IPS DF 19.7 (cell line): ENCODE measurements around the gene CLN5.
A peak's percentile ranks its signal among the peaks of the same experiment; 100 is the strongest.
"Not testable (repeated sequence)": the region's sequence is repeated elsewhere in the genome, so short reads cannot be mapped to it uniquely, and the experiment has no call there.

ENCODE experiments used
- DNase-seq: peaks from one replicate; pipeline ENCODE4 v3.0.0-alpha.2; 2013; ENCODE audit warnings: low read depth, low spot score

CLN5 gene

DNA sequence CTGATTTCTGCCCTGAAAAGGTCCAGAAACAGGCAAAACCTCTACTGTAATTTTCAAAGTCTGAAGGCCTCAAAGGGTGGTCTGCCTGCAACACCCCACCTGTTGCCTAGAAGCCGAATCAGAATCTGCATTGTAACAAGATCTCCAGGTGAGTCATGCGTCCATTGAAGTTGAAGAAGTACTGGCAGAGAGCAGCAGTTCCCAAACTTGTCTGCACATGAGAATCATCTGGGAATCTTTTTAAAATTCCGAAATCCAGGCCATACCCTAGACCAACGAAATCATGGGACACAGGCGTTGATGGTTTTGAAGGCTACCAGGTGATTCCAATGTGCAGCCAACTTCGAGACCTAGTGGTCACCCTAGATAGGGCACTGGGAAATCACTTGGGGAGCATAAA, 16.0 kb upstream of the CLN5 start:
- no peak for DNase-seq

DNA sequence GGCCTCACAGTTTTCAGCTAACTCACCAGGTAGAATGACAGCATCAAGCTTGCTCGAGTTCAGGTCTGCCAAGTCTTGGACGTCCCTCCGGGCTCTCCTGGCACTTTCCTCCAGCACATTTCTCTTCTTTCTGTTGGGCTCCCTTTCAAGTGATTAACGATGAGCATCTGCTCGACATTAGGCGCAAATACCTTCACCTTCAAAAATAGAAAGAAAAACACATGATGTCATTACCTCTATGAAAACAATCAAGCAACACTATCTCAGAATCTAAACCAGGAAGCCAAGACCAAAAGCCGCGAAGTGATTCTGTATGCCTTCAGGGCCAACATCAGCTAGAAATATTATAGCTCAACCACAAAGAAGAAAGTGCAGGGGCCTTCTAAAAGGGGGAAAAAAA, 15.4 kb upstream of the CLN5 start:
- DNase-seq: no peak

DNA sequence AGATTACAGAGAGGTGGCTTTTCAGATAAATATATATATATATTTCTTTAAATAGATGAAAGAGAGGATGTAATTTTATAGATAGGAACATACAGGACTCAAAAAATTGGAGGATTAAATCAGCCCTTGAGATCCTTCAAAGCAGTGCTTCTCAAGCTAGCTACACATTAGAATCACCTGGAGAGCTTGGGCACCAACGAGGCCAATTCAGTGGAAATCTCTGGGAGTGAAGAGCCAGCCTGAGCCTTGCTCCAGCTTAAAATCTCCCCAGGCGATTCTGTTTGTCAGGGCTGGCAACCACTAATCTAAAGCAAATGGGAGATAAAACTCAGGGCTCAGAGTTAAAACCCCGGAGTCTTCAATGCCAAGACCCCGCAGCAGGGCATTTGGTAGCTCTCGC, 15.0 kb upstream of the CLN5 start:
- DNase-seq: no peak

DNA sequence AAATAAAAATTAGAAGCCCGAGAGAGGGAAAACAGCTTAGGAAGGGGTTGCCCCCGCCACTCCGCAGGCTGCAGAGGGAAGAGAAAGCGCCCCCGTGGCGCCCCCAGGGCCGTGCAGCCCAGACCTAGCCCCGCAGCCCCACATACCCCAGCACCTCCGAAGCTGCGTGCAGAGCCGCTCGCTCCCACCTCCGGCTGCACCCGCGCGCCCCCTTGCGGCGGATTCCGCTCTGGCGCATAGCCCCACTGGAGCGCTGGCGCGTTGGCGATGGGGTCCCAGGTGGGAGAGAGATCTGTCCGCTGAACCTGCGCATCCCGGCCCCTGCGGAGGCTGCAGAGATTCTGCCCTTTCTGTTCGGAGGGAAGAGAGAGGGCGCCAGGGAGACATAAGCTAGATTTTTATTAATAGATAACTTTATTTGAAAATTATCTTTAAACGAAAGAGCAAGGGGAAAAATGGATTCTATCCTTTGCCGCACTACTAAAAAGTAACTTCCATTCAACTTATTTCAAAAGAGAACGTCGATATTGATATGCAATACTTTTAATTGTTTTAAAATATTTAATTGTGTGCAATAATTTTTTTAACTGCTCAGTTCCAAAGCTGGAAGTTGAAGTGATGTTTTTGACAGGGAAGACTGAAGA, 11.7 kb upstream of the CLN5 start:
- peak; percentile 33 for DNase-seq

DNA sequence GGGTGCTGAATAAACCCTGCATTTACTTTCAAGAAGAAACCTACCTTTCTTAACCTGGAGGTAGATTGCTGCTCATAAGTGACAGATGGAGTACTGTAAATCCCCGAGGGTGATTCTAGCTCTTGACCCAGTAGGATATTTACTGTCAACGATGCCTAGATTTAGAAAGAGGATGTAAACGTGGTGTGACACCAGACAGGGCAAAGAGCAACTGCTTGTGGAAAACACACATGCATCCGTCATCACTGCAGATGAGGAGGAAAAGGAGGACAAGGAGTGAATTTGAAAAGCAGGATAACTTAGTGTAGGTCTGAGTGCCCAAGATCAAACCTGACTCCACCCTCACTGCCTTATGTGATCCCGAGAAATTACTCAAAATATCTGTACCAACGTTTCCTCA, 9.8 kb upstream of the CLN5 start:
- no peak for DNase-seq

DNA sequence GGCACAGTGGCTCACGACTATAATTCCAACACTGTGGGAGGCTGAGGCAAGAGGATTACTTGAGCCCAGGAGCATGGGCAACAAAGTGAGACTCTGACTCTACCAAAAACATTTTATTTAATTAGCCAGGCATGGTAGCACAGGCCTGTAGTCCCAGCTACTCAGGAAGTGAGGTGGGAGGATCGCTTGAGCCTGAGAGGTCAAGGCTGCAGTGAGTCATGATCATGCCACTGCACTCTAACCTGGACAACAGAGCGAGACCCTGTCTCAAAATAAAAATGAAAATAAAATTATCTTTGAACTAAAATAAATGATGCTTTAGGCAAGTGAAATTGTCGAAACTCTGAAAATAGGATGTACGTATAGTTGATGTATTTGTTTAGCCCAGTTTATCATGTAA, 8.2 kb upstream of the CLN5 start:
- DNase-seq: no peak

DNA sequence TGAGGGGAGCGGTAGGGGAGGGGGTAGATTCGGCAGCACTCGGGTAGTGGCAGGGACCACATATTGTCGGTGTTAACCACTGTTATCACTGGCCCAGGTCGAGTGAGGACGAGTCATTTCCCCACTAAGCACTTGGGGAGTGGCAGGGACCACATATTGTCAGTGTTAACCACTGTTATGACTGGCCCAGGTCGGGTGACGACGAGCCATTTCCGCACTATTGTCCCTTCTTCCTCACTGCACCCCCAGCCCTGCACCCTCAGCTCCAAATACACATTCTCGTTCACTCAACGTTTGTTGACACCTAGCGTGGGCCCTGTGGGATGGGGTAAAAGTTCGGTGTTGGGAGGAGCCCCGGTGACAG, 467 bp upstream of the CLN5 start:
- no peak for DNase-seq

DNA sequence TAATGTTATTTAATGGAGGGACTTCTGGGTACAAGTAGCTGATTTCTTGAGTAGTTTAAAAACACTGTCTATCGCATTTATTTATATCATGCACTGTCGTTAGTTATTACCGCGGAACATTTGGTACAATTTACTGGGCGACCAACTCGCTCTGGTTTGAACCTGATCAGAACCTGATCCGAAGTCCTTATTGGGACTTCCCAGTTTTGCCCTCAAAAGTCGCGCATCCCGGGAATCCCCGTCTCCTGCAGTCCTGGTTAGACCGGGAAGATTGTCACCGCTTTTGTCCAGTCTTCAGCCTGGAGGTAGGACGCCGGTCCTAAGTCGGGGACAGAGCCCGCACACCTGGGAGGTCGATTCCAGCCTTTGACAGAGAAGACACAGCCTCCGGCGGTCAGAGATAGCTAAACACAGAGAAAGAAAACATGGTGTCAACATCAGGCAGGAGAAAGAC, 694 bp downstream of the CLN5 start:
- no peak for DNase-seq

DNA sequence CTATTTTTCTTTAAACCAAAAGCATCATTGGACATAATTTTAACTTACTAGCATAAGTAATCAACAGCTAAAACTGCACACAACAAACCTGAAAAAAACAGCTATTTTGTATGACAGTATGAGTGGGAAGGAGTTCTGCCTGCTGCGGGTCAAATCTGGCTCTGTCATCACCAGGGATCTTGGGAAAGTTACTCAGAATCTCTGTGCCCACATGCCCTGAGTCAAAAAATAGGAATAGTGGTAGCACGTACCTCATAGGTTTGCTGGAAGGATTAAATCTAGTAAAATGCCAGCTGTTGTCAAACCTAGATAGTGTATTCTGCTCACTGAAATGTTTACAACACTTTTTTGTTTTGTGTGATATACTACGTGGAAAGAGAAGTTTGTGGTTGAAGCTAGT, 1.1 kb downstream of the CLN5 start:
- no peak for DNase-seq

DNA sequence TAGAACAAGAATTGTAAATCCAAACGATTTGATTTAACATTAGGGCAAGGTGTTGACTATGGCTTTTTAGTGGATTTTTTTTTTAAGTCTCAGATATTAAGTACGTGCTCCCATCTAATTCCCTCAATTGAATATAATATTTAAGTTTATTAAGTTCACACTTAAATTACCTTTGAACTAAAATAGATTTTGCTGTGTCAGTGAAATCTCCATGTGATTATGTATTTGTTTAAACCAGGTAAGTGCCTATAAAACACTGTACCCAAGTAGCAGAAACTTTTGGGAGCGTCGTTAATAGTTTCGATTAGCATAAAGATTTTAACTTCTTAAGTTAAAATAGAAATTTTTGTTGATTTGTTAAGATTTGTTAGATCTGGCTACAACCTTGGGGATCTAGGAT, 1.6 kb downstream of the CLN5 start:
- DNase-seq: no peak

DNA sequence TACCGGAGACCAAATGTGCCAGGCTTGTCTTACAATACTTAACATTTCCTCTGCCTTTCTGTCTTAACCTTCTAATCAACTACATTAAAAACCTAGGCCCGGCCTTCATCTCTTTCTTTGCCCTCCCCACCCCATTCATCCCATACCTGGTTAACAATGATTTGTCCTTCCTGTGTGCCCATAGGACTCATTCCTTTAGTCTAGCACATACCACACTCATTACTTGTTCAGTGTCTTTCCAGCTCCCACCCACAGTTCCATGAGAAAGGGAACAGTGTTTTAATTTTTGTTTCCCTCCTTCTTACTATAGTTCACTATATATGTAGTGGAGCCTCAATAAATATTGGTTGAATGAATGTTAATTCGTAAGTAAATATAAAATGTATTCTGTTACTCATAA, 2.4 kb downstream of the CLN5 start:
- DNase-seq: no peak

DNA sequence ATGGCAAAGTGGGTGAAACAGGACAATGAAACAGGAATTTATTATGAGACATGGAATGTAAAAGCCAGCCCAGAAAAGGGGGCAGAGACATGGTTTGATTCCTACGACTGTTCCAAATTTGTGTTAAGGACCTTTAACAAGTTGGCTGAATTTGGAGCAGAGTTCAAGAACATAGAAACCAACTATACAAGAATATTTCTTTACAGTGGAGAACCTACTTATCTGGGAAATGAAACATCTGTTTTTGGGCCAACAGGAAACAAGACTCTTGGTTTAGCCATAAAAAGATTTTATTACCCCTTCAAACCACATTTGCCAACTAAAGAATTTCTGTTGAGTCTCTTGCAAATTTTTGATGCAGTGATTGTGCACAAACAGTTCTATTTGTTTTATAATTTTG, 8.6 kb downstream of the CLN5 start:
- DNase-seq: no peak

DNA sequence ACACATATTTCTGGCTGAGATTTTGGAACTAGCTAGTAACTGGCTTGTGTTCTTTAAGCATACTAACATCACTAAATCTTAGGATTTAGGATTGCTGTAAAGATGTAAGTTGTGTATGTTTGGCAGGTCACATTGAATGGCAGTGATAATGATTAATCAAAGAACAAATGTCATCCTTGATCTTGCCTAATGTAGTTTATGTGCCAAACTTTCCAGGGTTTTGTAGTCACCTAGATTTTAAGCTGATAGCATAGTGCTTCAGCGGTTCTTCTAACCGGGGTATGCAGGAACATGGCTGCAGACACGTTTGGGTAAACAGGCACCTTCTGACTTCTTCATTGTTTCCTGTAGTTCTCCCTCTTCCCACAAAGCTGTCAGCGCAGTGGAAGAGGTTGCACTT, 9.7 kb downstream of the CLN5 start:
- no peak for DNase-seq

DNA sequence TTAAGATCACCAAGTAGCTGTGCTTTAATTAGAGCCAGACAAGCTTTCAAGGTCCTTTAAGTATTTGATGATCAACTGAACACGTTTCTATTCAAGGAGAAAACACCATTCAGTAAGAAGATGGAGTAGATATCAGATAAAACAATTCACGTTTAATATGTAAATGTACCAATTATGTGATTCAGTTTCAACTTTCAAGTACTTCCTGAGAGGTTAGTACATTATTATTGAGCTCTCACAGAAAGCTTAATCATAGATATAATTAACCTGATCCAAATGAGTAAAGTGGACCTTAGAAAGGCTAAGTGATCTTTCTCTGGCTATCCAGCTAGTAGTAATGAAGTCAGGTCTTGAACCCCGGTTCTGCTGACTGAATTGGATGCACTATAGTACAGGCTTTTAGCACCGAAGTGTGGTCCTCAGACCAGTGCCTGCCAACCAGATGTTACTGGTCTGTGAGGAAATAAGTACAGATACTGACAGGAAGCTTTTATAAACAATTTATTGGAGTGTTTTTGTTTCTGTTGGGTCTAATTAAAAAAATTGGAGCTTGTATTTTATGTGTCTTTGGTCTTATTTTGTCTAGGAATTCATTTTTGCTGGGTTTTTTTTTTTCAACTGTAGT, 10.2 kb downstream of the CLN5 start:
- DNase-seq: no peak

DNA sequence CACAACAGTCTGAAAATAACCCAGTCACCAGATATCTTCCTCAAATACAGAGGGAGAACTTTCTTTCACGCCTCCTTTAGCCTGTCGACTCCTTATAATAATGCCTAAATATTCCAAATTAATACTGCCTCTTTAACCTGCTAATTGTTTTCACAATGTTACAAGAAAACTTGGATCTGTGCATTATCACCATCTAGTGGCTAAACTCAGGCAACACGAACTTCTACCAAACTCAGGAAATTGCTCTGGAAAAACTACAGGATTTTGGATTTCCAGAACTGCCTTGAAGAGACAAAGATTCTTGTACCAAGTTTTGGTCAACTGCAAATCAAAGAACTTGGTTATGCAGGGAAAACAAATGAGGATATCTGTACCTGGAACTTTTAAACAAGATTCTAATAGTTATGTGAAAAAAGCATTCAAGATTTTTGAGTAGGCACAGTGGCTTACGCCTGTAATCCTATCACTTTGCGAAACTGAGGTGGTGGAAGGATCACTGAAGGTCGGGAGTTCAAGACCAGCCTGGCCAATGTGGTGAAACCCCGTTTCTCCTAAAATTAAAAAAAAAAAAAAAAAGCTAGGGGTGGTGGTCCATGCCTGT, 10.8 kb downstream of the CLN5 start:
- DNase-seq: no peak

DNA sequence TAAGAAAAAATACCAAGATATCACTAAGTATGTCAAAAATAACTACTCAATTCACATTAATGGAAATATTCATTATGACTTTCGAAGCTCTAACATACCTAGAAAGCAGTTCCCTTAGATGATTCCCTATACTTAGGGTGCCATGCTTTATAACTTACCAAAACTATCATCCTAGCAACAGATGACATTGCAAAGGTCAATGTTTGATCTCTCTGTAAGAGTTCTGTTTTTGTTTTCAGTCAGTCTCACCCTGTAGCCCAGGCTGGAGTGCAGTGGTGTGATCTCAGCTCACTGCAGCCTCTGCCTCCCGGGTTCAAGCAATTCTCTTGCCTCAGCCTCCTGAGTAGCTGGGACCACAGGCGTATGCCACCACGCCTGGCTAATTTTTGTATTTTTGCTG, 16.5 kb downstream of the CLN5 start:
- DNase-seq: not testable (repeated sequence)

DNA sequence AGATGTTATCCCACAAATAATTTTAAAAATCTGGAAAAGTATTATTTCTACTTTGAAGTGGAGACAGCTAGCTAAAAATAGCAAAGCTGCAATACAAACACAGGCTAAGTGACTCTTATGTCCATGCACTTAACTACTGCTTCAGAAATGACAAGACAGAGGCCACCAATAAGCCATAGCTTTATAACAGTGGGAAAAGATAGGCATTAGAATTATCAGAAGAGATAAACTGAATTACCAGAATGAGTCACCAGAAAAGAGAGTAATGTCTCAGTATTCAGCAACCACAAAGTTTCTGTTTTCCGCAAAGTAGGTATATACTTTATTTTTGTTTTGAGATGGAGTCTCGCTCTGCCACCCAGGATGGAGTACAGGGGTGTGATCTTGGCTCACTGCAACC, 17.1 kb downstream of the CLN5 start:
- no peak for DNase-seq

DNA sequence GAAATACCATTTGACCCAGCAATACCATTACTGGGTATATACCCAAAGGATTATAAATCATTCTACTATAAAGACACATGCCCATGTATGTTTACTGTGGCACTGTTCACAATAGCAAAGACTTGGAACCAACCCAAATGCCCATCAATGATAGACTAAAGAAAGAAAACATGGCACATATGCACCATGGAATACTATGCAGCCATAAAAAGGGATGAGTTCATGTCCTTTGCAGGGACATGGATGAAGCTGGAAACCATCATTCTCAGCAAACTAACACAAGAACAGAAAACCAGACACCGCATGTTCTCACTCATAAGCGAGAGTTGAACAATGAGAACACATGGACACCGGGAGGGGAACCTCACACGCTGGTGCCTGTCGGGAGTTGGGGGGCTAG, 17.8 kb downstream of the CLN5 start:
- not testable (repeated sequence) for DNase-seq

DNA sequence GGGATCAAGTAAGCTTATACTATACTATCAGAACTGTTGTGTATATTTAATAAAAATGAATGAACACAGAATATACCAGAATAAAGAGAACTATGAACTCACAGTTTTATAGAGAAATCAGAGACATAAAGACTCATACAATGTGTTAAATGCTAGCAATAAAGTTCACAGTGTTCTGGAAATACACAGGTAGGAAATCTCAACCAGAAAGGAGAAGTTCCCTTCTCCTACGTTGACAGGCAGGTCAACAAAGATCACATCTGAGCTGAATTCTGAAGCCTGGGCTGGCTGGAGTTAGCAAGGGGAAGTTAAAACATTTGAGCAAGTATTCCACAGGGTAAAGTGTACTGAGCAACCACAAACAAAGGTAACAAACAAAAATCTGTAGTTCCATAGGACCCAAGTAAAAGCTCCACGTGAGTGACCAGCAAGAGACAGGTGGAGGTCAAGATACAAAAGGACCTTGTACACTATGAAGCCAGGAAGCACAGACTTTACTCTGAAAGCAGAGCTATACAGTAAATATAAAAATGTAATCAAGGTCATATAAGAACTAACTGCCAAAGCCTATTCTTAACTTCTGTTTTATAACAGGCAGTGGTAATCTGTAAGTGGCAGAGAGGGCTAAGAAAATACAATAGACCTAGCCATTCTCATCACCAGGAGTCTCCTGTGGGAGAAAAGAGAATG, 22.1 kb downstream of the CLN5 start:
- DNase-seq: no peak

DNA sequence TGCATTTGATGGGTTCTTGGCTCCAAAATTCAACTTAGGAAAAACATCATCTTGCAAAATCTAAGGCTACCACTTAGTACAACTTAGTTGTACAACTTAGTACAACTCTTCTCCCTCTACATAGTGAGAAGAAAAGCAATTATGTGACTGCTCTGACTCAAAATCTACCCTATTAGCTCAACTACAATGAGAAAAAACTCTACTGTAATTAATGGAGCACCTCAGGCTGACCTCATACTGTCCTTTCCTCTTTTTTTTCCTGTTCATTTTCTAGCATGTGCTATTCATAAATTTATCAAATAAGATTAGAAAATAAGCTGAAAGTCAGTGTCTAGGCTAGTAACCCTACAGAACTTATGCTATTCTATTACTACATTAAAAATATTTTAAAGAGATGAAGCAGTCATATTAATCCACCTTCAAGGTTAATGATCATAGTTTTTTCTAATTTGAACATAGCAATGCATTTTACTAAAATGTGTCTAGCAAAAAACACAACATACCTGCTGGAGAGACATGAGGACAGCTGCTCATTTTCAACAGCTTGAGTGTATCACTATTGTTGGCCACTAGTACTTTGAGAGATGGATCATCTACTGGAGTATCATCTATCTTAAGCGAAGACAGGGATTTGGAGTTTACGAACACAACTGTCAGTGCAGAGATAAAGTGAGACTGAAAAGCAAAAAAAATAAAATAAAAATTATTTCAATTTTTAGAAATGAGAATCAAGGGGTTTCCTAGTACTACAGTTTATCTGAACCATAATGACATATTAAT, 23.2 kb downstream of the CLN5 start:
- DNase-seq: no peak

DNA sequence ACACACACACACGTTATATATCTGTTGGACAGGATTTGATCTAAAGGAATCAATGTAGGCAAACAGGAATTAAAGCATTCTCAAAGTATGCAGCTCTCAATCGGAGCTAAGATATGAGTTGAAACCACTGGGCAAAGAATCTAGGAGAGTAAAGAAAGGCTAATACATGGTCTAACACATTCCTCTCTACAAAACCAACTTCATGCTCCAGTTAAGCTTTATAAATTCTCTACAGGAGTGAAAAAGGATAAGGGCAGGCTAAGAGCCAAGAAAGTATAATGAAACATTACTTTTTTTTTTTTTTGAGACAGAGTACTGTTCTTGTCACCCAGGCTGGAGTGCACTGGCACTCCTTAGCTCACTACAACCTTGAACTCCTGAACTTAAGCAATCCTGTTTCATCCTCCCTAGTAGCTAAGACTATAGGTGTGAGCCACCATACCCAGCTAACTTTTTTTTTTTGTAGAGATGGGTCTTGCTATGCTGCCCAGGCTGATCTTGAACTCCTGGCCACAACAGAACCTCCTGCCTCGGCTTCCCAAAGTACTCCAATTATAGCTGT, 24.5 kb downstream of the CLN5 start:
- no peak for DNase-seq
